ENCODE measurements around the gene PLXNA2.

GRCh38 chr1:208256091-208256490 is 11.9 kb upstream of the PLXNA2 start:
- TF ChIP-seq RAD21 (conservative IDR thresholded peaks at IDR 0.05 in 1 of 2, IDR thresholded peaks at IDR 0.05 in 1 of 2) (no peak), CTCF (IDR thresholded peaks at IDR 0.05) (no peak), E2F6 (IDR thresholded peaks at IDR 0.05; ENCODE audit: borderline replicate concordance, low read depth) (no peak), ESRRA (IDR thresholded peaks at IDR 0.05; ENCODE audit: borderline replicate concordance, low read length) (no peak), TP53 (CRISPR knock-in tag; IDR thresholded peaks at IDR 0.05) (no peak), EP300 (IDR thresholded peaks at IDR 0.05) (no peak), NFE2L2 (conservative IDR thresholded peaks at IDR 0.05; ENCODE audit: low read length) (no peak), PHF8 (IDR thresholded peaks at IDR 0.05; ENCODE audit: borderline replicate concordance, low read depth) (no peak), MAZ (IDR thresholded peaks at IDR 0.05; ENCODE audit: borderline replicate concordance, low read depth, low read length) (no peak), POLR2A (IDR thresholded peaks at IDR 0.05; ENCODE audit: low read length) (no peak), JUNB (IDR thresholded peaks at IDR 0.05) (no peak), MAFK (IDR thresholded peaks at IDR 0.05; ENCODE audit: partially characterized antibody) (no peak), HMGXB4 (CRISPR knock-in tag; IDR thresholded peaks at IDR 0.05; ENCODE audit: borderline replicate concordance) (no peak), RCOR1 (IDR thresholded peaks at IDR 0.05; ENCODE audit: low read depth, low read length) (no peak)
